GM21737 (cell line): ENCODE data around the gene RAB27B.
"Not testable (repeated sequence)": the region's sequence is repeated elsewhere in the genome, so short reads cannot be mapped to it uniquely, and the experiment has no call there.

ENCODE experiments used
- ATAC-seq: cut with Tn5 transposase; IDR thresholded peaks from one replicate; pipeline ENCODE4 v1.9.1; 2021; ENCODE audit warnings: mild to moderate bottlenecking, moderate library complexity; ENCODE audit not compliant: unreplicated experiment

Gene RAB27B

DNA sequence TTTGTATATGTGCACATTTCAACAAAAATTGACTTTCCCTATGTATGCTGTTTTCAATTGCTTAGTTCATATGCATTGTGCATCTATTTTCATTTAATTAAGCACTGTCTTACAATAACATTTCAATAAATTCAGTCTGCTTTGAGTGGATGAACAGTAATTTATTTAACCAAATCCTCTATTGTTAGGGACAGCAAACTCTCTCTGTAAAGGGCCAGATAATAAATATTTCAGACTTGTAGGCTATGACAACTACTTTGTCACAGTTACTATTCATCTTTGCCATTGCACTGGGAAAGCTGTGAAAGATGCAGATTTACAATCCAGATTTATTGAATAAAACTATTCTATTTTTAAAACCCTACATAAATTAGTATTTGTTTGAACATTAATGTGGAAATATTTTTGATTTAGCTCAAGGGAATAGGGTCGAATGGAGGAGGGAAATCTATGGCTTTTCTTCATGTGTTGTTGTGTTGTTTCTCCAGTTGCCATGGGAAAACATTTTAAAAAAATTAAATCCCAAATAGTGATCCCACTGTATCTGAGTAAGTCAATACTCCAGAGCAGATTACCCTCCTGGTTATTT is 14.2 kb upstream of the RAB27B start:
- ATAC-seq, result no peak

- ATAC-seq, result no peak
Measured at GRCh38 chr18:54815086-54815485, 13.2 kb upstream of the RAB27B start.

DNA sequence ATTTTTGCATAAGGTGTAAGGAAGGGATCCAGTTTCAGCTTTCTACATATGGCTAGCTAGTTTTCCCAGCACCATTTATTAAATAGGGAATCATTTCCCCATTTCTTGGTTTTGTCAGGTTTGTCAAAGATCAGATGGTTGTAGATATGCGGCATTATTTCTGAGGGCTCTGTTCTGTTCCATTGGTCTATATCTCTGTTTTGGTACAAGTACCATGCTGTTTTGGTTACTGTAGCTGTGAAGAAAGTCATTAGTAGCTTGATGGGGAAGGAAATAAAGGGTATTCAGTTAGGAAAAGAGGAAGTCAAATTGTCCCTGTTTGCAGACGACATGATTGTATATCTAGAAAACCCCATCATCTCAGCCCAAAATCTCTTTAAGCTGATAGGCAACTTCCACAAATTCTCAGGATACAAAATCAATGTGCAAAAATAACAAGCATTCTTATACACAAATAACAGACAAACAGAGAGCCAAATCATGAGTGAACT is 7.4 kb upstream of the RAB27B start:
- not testable (repeated sequence) for ATAC-seq

DNA sequence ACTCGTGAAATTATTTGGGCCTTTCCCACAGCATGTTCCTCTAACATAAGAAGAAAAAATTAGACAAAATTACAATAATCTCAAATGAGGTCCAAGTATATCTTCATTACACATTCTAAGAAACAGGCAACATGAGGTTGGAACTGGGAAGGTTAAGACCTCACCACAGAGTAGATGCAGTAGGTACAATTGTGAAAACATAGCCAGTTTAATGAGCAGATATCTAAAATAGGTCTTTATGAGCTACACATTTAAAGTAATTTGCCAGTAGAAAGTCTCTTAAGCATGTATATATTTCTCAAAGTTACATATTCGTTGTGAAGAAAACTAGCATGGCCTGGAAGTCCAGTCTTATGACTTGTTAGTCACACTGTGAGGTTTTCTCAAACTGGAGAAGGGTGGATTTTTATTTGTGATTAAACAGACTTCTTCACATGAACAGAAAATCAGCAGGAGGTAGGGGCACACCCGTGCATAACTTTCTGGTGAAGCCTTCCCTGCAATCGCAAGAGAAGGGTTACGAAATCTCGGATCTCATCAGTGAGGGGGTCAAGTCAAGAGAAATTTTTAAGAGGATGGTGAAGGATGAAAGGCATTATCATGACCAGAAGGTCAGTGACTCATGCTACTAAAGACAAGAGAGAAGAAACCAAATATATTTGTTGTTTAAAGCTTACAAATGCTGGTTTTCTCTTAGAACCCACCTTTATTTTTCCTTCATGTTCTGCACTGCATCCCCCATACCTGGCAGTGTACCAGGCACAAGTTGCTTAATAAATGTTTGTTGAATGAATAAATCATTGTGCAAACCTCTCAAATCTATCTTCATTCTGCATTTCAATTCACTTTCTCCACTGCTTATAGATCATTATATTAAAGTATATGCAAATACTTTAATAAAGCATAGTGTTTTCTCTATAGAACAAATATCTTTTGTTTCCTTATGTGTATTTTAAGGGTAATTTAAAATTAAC is 5.1 kb upstream of the RAB27B start:
- no peak for ATAC-seq

- no peak for ATAC-seq
Measured at GRCh38 chr18:54824761-54825160, 3.5 kb upstream of the RAB27B start.

DNA sequence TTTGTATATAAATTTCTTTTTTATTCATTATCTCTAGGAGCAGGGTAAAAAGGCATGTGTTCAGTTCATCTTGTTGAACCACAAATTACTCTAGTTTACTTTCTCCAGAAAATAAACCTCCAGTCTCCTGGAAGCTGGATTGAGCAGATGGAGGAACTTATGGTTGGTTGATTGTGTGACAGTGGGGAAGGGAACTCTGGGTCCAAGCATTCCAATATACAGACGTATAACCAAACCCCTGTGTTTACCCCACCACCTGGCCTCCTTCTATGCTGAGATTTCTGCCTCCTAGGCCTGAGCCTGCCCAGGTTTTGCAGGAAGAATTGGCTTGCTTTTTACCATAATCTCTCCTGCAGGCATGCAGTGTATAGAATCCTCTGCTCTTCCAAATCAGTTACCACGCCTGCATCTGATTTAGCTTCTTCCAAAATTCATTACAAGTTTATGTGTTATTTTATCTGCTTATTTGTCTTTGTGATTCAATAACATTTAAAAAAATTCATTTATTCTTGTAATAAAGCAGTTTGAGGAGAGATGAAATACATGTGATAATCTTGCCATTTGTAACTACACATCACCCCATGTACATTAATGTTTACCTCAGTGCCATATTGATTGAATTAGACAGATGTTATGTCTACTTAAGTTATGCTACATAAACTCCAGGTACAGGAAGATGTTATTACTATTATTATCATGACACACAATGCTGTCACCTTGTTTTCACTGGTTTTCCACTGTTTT is 2.5 kb upstream of the RAB27B start:
- ATAC-seq, result no peak

DNA sequence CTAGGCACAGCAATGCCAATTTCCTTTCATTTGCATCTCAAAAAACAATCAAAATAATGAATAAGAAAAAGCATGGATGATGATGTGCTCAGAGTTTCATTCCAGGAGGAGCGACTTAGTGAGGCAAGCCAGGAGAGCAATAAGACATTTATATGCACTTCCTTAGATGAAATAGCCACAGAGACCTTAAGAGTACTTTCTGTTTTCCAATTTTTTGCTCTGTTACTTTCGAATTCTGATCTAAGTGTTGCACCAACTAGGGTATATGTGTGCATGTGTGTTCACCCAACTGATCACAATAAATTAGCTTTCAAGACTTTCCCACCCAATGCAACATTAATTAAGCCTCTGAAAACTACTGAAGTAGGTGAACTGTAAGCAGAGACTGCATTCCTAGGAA is 709 bp downstream of the RAB27B start:
- no peak for ATAC-seq

GRCh38 chr18:54829856-54830255 is 1.6 kb downstream of the RAB27B start:
- ATAC-seq, result no peak

DNA sequence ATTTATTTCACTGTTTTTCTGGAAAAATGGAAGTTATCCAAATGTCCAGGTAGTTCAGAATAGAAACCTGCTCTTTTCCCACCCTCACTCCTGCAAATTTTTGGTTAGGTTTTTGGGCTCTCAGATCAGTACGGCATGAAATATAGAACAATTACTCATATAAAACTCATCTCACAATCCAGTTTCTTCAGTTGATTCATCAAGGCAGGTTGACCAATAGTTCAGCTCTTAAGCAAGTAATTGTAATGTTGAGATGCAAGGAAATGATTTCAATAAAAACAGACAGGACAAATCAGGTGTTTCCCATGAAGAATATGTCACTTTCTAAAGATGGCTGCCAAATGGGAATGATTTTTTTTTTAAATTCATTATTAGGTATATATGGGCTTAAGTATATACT is 2.0 kb downstream of the RAB27B start:
- ATAC-seq, result no peak

DNA sequence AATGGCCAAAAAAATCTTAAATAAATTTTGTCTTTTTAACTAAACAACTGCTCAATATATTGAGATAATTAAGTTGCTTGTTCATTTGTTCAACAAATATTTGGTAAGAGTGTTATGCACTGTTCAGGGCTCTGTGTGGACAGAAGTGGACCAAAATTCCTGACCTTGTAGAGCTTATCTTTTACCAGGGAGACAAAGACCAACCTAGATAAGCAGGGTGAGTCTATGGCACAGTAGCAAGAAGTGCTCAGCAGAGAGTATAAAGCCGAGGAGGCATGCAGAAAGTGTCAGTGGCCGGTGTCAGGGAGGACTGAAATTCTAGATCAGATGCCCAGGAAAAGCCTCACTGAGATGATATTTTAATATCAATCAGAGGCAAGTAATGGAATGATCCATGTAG is 2.6 kb downstream of the RAB27B start:
- ATAC-seq, result no peak

DNA sequence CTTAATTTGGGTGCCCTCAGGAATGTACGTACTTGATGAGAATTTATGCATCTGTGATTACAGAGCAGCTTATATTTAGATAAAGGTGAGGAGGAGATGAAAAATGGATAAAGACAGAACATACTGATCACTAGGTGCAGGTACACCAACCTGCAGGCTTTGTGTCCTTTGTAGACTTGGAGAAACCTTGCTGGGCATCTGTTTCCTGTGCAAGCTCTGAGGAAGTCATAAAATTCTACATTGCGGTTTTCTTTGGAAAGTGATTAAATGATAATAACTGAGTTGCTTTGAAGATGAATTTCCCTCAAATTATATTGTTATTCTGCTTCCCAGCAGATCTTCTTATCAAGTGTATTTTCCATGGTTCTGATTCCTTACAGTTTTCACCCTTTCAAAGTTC is 7.7 kb downstream of the RAB27B start:
- ATAC-seq, result no peak

GRCh38 chr18:54843314-54843713 is 15.0 kb downstream of the RAB27B start:
- ATAC-seq, result no peak

DNA sequence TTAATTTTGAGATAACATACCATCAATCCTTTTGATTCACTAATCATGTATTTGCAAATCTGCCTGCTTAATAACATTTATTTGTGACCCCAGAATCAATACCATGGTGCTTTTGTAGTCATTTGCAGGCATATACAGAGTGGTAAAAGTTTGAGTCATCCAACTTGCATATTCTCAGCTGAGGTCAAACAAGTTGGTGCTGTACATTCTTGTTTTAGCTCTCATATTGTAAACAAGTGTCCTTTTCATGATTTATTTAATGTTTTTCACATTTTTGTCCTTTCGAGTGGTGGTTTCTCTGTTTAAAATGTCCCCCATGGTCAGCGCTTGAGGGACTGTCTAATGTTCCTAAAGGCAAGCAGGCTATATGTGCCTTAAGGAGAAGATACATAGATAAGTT is 17.5 kb downstream of the RAB27B start:
- no peak for ATAC-seq

GRCh38 chr18:54848121-54848520 is 19.8 kb downstream of the RAB27B start:
- ATAC-seq, result no peak

- no peak for ATAC-seq
Measured at GRCh38 chr18:54849683-54850082, 21.4 kb downstream of the RAB27B start.

DNA sequence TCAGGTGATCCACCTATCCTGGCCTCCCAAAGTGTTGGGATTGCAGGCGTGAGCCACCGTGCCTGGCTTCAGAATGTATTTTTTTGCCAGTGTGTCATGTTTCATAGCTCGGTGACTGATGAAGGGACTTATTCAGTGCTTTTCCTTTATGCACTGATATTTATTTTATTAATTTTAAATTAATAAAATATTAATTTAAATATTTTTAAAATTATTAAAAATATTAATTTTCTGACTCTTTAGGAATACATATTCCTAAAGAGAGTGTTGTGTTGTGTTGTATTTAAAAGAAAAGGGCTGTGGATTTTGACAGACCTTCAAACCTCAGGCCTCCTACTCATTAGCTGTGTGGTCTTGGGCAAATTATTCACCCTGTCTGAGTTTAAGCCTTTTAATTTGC is 22.3 kb downstream of the RAB27B start:
- no peak for ATAC-seq

DNA sequence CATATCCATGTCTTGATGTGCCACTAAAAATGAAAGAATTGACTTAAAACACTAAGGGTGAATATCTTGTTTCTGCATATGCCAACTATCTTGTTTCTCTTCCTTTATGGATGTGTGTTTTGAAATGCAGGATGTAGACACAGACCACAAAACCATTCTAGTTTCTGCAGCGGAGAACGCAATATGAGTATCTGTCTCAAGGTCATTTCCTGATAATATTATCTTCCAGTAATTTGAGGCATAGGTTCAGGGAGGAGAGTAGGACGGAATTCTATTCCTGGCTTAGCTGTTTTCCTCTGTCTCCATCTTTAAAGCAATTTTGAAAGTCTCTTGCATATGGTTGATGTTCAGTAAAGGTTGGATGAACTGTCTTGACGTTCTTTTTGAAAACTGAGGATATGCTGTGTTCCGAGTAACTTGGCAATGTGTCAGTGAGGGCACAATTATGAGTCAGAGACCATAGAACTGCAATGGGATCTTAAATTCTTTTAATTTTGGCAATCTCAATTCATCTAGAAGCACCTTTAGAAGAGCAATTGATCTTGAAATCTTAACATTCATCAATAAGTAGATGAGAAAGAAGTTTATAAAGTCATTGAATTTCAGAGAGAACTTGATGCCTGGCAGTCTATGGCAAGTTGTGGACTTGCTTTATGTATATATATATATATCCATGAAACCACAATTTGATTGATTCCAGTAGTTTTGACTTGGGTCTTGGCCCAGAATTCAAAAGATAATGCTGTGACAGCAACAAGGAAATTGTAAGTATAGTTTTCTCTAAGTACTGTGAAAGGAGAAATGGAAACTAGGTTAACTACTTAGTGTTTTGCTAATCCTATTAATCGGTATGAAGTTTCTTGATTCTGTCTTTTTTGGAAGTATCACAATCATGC is 24.8 kb downstream of the RAB27B start:
- ATAC-seq, result no peak

DNA sequence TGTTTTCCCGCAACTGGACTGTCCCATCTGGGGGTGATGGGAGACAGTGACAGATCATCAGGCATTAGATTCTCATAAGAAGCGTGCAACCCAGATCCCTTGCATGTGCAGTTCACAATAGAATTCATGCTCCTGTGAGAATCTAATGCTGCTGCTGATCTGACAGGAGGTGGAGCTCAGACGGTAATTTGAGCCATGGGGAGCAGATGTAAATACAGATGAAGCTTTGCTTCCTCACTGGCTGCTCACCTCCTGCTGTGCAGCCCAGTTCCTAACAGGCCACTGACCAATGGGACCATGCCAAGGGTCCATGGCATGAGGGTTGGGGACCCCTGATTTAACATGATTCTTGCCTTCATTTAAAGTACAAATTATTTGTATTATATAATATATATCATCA is 26.8 kb downstream of the RAB27B start:
- not testable (repeated sequence) for ATAC-seq

- no peak for ATAC-seq
Measured at GRCh38 chr18:54856105-54856646, 27.9 kb downstream of the RAB27B start.

GRCh38 chr18:54857499-54857898 is 29.2 kb downstream of the RAB27B start:
- no peak for ATAC-seq
